DOHH2 (cell line): Measurements from ENCODE around the gene EGFLAM.

Experiments
- H3F3A ChIP-seq: fragments of 200-600 bp; sonication (generic), shearing (Covaris generic); 2 replicates; pipeline ENCODE4 v1.6.0; 2016; ENCODE audit warnings: antibody characterized with exemption, mild to moderate bottlenecking; ENCODE audit not compliant: control insufficient read depth, insufficient read depth
- H3K27ac ChIP-seq: fragments of 200-600 bp; sonication (generic); 2 replicates; pipeline ENCODE4 v1.5.1; 2014; ENCODE audit warnings: low read depth, mild to moderate bottlenecking, low read length, moderate library complexity
- H3K27me3 ChIP-seq: fragments of 200-600 bp; sonication (generic); 2 replicates; pipeline ENCODE4 v1.6.1; 2014; ENCODE audit warnings: mild to moderate bottlenecking, low read length, mixed read lengths; ENCODE audit not compliant: control insufficient read depth
- H3K36me3 ChIP-seq: fragments of 200-600 bp; sonication (generic); 2 replicates; pipeline ENCODE4 v1.6.1; 2014; ENCODE audit warnings: mild to moderate bottlenecking, low read length, moderate library complexity, mixed read lengths; ENCODE audit not compliant: control insufficient read depth
- H3K4me1 ChIP-seq: fragments of 200-600 bp; sonication (generic); 2 replicates; pipeline ENCODE4 v1.6.1; 2014; ENCODE audit warnings: mild to moderate bottlenecking, low read length, mixed read lengths; ENCODE audit not compliant: control insufficient read depth
- H3K4me2 ChIP-seq: fragments of 200-600 bp; sonication (generic); 2 replicates; pipeline ENCODE4 v1.6.0; 2014; ENCODE audit warnings: mild to moderate bottlenecking, low read length, moderate library complexity
- H3K4me3 ChIP-seq: fragments of 200-600 bp; sonication (generic); 2 replicates; pipeline ENCODE4 v1.5.1; 2014; ENCODE audit warnings: mild to moderate bottlenecking, low read length, mixed read lengths
- H3K79me2 ChIP-seq: fragments of 200-600 bp; sonication (generic); 2 replicates; pipeline ENCODE4 v1.6.1; 2014; ENCODE audit warnings: mild to moderate bottlenecking, low read length, mixed read lengths; ENCODE audit not compliant: control insufficient read depth
- H3K9me2 ChIP-seq: fragments of 200-600 bp; sonication (generic); replicated peaks from 2 replicates; pipeline ENCODE4 v1.6.1; 2014; ENCODE audit warnings: mild to moderate bottlenecking, low read length, mixed read lengths; ENCODE audit not compliant: control insufficient read depth
- H3K9me3 ChIP-seq: fragments of 200-600 bp; sonication (generic); 2 replicates; pipeline ENCODE4 v1.6.1; 2014; ENCODE audit warnings: antibody characterized with exemption, low read length, mixed read lengths; ENCODE audit not compliant: control insufficient read depth, insufficient read depth
- H4K20me1 ChIP-seq: fragments of 200-600 bp; sonication (generic); 2 replicates; pipeline ENCODE4 v1.6.0; 2014; ENCODE audit warnings: low read depth, mild to moderate bottlenecking, antibody characterized with exemption, low read length, moderate library complexity; ENCODE audit not compliant: control insufficient read depth, insufficient read depth
- CTCF ChIP-seq: fragments of 200-600 bp; sonication (generic); IDR thresholded peaks from one replicate; pipeline ENCODE4 v1.5.1; 2014; ENCODE audit warnings: antibody characterized with exemption, mild to moderate bottlenecking, low read depth, low read length; ENCODE audit not compliant: poor library complexity, severe bottlenecking
- EZH2phosphoT487 ChIP-seq: fragments of 200-600 bp; sonication (generic); IDR thresholded peaks from 2 replicates; pipeline ENCODE4 v1.6.1; 2017; ENCODE audit warnings: borderline replicate concordance, mild to moderate bottlenecking, antibody characterized with exemption, low read length, moderate library complexity, mixed read lengths

The EGFLAM gene

GRCh38 chr5:38258319-38259061, at the start of gene EGFLAM:
Gene EGFLAM (plus strand): TSS chr5:38258559. CDS start chr5:38258755, 196 bp downstream.
- H3K4me1 ChIP-seq, result no peaks in the 10 kb centered on the region
- H3K4me3 ChIP-seq, result no peak within 1 kb of the TSS
- no peaks in the 10 kb centered on the region for H3K9me3 ChIP-seq
- H3F3A ChIP-seq, result no peaks in the 10 kb centered on the region
- H4K20me1 ChIP-seq, result no peaks in the 10 kb centered on the region
- no peaks in the 10 kb centered on the region for H3K36me3 ChIP-seq
- no peaks in the 10 kb centered on the region for H3K79me2 ChIP-seq
- H3K4me2 ChIP-seq, result no peak within 1 kb of the TSS
- no peak within 1 kb of the TSS for H3K27ac ChIP-seq
- no peaks in the 10 kb centered on the region; the same call in 1 of the 2 replicates for H3K27me3 ChIP-seq
- H3K9me2 ChIP-seq, result no peaks in the 10 kb centered on the region
- TF ChIP-seq EZH2phosphoT487 (no peak), CTCF (no peak)

- no peak overlapping the region for H3K4me2 ChIP-seq
- no peaks in the 10 kb centered on the region for H3K4me1 ChIP-seq
- no peaks in the 10 kb centered on the region for H3K9me3 ChIP-seq
- no peaks in the 10 kb centered on the region for H3F3A ChIP-seq
- H3K36me3 ChIP-seq, result no peaks in the 10 kb centered on the region
- no peaks in the 10 kb centered on the region for H3K9me2 ChIP-seq
- H3K27me3 ChIP-seq, result no peaks in the 10 kb centered on the region
- H3K4me3 ChIP-seq, result no peak overlapping the region
- no peaks in the 10 kb centered on the region for H3K79me2 ChIP-seq
- TF ChIP-seq CTCF (peak; percentile 35), EZH2phosphoT487 (no peak)
- no peaks in the 10 kb centered on the region for H4K20me1 ChIP-seq
- no peak overlapping the region for H3K27ac ChIP-seq
These were observed 49.5 kb upstream of the EGFLAM start for GRCh38 chr5:38208782-38209378.

GRCh38 chr5:38210676-38211353, 47.5 kb upstream of the EGFLAM start:
- Histone ChIP-seq H3K27me3 (no peaks in the 10 kb centered on the region), H3K9me2 (no peaks in the 10 kb centered on the region), H3K79me2 (no peaks in the 10 kb centered on the region), H3K4me2 (no peak overlapping the region), H3K27ac (no peak overlapping the region), H3F3A (no peaks in the 10 kb centered on the region), H3K36me3 (no peaks in the 10 kb centered on the region), H3K4me1 (no peaks in the 10 kb centered on the region), H3K4me3 (no peak overlapping the region), H3K9me3 (no peaks in the 10 kb centered on the region), H4K20me1 (no peaks in the 10 kb centered on the region)
- TF ChIP-seq CTCF, result no peak
- no peak for TF ChIP-seq EZH2phosphoT487
